Body of pancreas (tissue), 4 donors: ENCODE results near the gene KMT2D.

Experiments used
- POLR2A ChIP-seq, 3 donors: fragments of 450-650 bp; IDR thresholded peaks; one replicate each; pipeline ENCODE4 v1.6.1; 2016; ENCODE audit warnings: antibody characterized with exemption in 3 of 3, mild to moderate bottlenecking in 2 of 3
- TF ChIP-seq, protein P1 (sequence below), 7 experiments: fragments of 450-650 bp in 4 of 7; fragments of 200-600 bp in 3 of 7; sonication (generic) in 3 of 7; IDR thresholded peaks; one replicate each; pipeline ENCODE4 v1.5.1; 2016 to 2019; ENCODE audit warnings: antibody characterized with exemption in 7 of 7

DNA sequence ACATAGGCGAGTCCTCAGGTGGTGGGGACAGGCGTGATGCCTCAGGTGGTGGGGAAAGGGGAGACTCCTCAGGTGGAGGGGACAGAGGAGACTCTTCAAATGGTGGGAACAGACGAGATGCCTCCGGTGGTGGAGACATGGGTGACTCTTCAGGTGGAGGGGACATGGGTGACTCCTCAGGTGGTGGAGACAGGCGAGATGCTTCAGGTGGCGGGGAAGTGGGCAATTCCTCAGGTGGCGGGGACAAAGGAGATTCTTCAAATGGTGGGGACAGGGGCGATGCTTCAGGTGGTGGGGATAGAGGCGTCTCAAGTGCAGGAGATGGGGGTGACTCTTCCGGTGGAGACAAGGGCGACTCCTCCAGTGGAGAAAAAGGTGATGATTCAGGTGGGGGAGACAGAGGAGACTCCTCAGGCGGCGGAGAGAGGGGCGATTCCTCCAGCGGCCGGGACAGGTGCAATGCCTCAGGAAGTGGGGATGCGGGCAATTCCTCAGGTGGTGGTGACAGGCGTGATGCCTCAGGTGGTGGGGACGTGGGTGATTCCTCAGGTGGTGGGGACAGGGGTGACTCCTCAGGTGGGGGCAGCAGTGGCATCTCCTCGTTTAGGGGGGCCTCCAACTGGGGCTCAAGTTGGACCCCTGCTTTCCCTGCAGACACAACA, 8.7 kb downstream of the KMT2D start:
- no peak for TF ChIP-seq POLR2A (IDR thresholded peaks at IDR 0.05)
- TF ChIP-seq, protein P1, sequence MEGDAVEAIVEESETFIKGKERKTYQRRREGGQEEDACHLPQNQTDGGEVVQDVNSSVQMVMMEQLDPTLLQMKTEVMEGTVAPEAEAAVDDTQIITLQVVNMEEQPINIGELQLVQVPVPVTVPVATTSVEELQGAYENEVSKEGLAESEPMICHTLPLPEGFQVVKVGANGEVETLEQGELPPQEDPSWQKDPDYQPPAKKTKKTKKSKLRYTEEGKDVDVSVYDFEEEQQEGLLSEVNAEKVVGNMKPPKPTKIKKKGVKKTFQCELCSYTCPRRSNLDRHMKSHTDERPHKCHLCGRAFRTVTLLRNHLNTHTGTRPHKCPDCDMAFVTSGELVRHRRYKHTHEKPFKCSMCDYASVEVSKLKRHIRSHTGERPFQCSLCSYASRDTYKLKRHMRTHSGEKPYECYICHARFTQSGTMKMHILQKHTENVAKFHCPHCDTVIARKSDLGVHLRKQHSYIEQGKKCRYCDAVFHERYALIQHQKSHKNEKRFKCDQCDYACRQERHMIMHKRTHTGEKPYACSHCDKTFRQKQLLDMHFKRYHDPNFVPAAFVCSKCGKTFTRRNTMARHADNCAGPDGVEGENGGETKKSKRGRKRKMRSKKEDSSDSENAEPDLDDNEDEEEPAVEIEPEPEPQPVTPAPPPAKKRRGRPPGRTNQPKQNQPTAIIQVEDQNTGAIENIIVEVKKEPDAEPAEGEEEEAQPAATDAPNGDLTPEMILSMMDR (IDR thresholded peaks at IDR 0.05) = no peak
